K562 (cell line): ENCODE data around the gene SLC13A3.

ENCODE experiments used
- RBBP5 ChIP-seq: fragments of 200-600 bp; sonication (generic); IDR thresholded peaks from 2 replicates; pipeline ENCODE4 v1.6.1; 2012; ENCODE audit warnings: borderline replicate concordance, mild to moderate bottlenecking, low read length, control low read depth, inconsistent platforms; ENCODE audit not compliant: insufficient read depth, poor library complexity, severe bottlenecking
- TF ChIP-seq, protein P1 (sequence below), 3 experiments: IDR thresholded peaks in 2 of 3; conservative IDR thresholded peaks in 1 of 3; 2 replicates each; pipeline ENCODE4 v1.5.1; 2011 to 2012; ENCODE audit warnings: low read length in 3 of 3, mild to moderate bottlenecking in 3 of 3, control low read depth in 2 of 3, improper control_type of control experiment in 1 of 3, inconsistent platforms in 1 of 3, low read depth in 1 of 3, mixed read lengths in 1 of 3, moderate library complexity in 1 of 3; ENCODE audit not compliant: insufficient read depth in 2 of 3

DNA sequence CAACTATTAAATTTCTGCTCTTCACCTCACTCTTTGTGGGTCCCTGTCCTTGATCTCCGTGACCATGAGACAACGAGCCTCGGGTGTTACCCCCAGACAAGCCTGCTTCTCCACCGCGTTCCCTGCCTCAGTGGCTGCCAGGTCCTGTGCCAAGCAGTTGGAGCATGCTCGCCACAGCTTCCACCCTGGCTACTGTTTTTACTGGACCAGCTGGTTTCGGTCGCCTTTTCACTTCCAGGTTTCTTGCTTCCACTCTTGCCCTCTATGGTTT lies 32.3 kb upstream of the SLC13A3 start:
- TF ChIP-seq RBBP5 = no peak
- TF ChIP-seq, protein P1, sequence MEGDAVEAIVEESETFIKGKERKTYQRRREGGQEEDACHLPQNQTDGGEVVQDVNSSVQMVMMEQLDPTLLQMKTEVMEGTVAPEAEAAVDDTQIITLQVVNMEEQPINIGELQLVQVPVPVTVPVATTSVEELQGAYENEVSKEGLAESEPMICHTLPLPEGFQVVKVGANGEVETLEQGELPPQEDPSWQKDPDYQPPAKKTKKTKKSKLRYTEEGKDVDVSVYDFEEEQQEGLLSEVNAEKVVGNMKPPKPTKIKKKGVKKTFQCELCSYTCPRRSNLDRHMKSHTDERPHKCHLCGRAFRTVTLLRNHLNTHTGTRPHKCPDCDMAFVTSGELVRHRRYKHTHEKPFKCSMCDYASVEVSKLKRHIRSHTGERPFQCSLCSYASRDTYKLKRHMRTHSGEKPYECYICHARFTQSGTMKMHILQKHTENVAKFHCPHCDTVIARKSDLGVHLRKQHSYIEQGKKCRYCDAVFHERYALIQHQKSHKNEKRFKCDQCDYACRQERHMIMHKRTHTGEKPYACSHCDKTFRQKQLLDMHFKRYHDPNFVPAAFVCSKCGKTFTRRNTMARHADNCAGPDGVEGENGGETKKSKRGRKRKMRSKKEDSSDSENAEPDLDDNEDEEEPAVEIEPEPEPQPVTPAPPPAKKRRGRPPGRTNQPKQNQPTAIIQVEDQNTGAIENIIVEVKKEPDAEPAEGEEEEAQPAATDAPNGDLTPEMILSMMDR (IDR thresholded peaks at IDR 0.05 in 2 of 3, conservative IDR thresholded peaks at IDR 0.05 in 1 of 3; ENCODE audit: insufficient read depth in 2 of 3, low read depth in 1 of 3, low read length in 3 of 3) = no peak
